K562 (cell line): ENCODE data around the gene TOGARAM2.

Experiments
- L3MBTL2 ChIP-seq: fragments of 450-650 bp; IDR thresholded peaks from 2 replicates; pipeline ENCODE4 v1.6.1; 2016; ENCODE audit warnings: mild to moderate bottlenecking, moderate library complexity
- TF ChIP-seq, protein P1 (sequence below), 2 experiments: fragments of 450-650 bp in 1 of 2; sonication (generic) in 1 of 2; formaldehyde crosslinking; conservative IDR thresholded peaks; 2 replicates each; pipeline versions ENCODE4 v1.4.0 to v1.8.1; 2020 to 2022; ENCODE audit warnings: mild to moderate bottlenecking in 1 of 2, missing genetic modification reagents in 1 of 2

DNA sequence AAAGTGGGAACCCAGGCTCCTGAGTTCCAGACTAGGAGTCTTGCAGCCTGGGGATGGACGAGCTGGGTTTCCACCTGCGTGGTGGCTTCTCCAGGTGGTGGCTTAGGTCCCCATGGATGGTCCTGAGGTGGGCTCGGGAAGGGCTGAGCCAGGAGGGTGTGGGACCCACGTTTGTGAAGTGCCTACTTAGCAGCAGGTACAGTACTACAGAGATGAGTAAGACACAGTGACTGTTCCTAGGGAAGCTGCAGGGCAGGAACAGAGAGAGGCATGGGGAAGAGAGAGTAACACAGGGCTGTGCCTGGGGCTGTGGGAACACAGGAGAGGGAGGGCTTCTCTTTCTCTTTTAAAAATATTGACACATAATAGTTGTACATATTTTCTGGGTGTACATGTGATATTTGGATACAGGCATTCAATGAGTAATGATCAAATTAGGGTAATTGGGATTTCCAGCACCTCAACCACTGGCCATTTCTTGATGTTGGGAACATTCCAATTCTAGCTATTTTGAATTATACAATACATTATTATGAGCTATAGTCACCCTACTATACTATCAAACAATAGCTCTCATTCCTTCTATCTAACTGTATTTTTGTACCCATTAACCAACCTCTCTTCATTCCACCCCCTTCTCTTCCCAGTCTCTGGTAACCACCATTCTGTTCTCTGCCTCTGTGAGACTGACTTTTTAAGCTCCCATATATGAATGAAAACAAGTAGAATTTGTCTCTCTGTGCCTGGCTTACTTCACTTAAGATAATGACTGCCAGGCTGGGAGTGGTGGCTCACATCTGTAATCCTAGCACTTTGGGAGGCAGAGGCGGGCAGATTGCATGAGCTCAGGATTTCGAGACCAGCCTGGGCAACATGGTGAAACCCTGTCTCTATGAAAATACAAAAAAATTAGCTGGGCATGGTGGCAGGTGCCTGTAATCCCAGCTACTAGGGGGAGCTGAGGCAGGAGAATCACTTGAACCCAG, 15.0 kb downstream of the TOGARAM2 start:
- TF ChIP-seq, protein P1, sequence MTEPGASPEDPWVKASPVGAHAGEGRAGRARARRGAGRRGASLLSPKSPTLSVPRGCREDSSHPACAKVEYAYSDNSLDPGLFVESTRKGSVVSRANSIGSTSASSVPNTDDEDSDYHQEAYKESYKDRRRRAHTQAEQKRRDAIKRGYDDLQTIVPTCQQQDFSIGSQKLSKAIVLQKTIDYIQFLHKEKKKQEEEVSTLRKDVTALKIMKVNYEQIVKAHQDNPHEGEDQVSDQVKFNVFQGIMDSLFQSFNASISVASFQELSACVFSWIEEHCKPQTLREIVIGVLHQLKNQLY (CRISPR knock-in tag; conservative IDR thresholded peaks at IDR 0.05): no peak
- no peak for TF ChIP-seq L3MBTL2
